Measurements from ENCODE around the gene SPAG5.
A peak's percentile ranks its signal among the peaks of the same experiment; 100 is the strongest.

SPAG5 gene

GRCh38 chr17:28598799-28599310 lies at the start of gene SPAG5:
TSS of gene SPAG5 (minus strand) at chr17:28599025. CDS start at chr17:28598946, 79 bp downstream.
- DNase-seq (ENCODE audit: low read depth in 2 of 2): peak; percentile 90

DNA sequence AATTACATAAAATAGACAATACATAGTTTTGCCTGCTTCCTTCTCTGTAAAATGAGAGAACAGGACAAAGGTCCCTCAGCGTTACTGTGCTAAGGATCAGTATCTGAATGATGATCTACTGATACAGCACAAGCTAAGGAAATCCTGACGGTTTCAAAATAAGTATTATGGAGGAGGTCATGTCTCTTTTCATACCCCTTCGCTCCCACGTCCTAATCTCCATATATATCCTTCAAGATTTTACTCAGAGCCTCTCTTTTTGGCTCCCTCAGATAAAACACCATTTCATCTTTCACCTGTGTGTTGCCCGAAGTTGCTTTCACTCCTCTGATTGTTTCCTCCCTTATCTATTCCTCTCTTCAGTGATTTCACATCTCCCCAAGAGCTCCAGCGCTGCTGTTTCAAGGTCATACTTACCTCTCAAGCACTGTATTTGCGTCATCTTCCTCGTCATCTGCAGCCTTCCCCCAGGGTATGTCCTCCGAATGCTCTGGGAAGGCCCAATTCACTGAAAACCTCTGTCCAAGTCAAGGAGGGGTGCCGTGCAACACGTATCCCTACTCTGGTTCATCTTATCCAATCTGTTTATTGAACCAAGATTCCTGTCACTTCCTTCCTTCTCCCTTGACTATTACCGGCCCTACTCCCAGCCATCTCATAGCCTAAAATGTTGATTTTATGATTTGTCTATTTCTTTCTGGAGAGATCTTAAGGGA lies 47.4 kb upstream of the SPAG5 start:
- DNase-seq (ENCODE audit: low read depth in 2 of 2): no peak

DNA sequence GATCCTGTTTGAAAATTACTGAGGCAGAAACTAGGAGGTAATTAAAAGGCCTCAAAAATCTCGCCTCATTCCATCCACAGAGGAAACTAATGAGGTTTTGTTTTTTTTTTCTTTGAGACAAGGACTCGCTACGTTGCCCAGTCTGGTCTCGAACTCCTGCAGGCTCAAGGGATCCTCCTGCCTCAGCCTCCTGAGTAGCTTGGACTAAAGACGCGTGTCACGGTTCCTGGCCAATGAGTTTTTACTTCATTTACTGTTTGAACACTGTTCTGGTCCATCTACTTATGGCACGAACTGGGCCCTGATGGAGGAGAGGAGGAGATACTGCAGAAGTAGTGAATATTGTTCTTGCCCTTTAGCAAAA lies 46.7 kb upstream of the SPAG5 start:
- no peak for DNase-seq (ENCODE audit: low read depth in 2 of 2)

DNA sequence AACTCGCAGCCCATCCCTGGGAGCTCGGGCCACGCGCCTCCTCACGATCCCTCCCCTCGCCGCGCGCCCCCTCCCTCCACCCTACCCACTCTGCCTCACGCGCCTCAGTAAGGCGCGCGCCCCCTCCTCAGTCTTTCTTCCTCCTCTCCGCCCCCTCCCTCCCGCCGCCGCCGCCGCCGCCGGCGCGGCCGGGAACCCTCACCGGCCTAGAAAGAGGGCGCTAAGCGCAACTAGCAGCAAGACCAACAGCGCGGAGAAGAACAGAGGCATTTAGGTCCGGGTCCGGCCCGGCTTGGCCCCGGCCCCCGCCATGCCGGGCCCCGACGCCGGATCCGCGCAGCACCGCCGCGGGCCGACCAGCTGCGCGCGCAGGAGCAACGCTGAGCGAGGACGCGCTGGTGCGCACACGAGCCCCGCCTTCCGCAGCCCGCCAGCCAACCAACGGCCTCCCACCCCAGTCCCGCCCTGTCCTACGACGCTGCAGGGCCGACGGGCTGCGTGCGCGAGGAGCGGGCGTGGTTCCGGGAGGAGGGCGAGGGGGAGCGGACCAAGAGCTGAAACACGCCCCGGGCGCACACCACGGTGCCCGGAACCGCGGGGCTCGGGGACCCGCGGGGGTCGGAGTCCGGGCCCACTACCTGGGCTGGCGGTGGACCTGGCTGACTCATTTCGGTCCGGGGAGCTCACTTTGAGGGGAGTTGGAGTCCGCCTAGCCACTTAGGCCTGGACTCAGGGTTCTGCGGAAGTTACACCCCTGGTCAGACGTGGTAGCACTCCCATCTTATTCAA lies 46.2 kb upstream of the SPAG5 start, which contains the start of gene BLTP2:
Gene BLTP2 (minus strand): TSS at position 372 of the 789 bp plus-strand sequence. CDS start 102 bp downstream, at position 270.
- peak; percentile 89 to 93 for DNase-seq (ENCODE audit: low read depth in 2 of 2)

- no peak for DNase-seq (ENCODE audit: low read depth in 2 of 2)
These were observed 45.4 kb upstream of the SPAG5 start for GRCh38 chr17:28643983-28644786.

DNA sequence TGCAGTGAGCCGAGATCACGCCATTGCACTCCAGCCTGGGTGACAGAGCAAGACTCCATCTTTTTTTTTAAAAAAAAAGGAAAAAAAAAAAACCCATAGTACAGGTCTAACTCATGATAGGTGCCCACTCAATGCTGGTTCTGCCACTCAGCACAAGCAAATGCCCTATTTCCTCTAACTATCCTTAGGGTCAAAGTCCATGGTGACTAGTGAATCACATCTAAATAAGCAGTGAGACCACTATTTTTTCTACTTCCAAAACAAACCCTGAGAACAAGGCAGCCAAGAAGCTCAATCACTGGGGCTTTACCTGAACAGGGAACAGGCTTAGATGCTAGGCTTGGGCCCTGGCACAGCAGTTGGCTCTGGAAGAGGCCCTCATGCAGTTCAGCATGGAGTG lies 42.8 kb upstream of the SPAG5 start:
- DNase-seq (ENCODE audit: low read depth in 2 of 2): no peak

DNA sequence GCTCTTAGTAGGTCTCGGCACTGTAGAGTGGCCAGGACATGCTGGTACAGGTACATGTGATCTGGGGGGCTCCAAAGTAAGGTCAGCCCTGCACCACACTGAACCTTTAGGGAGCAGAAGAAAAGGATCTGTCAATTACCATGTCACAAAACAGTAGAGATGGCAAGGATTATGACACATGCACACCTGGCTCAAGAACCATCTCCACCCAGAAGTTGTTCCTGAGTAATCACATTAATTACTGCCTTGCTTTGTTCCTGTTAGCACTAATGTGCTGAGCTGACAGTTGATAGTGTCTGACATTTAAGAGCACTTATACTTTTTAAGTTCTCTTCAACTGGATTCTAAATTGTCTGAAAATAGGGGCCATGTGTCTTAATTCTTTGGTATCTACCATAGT lies 36.7 kb upstream of the SPAG5 start:
- no peak for DNase-seq (ENCODE audit: low read depth in 2 of 2)

- DNase-seq (ENCODE audit: low read depth in 2 of 2): no peak
These were observed 35.5 kb upstream of the SPAG5 start for GRCh38 chr17:28634206-28634865.

- DNase-seq (ENCODE audit: low read depth in 2 of 2): no peak
These were observed 28.0 kb upstream of the SPAG5 start for GRCh38 chr17:28626818-28627217.

- no peak for DNase-seq (ENCODE audit: low read depth in 2 of 2)
These were observed 25.3 kb upstream of the SPAG5 start for GRCh38 chr17:28624148-28624547.

DNA sequence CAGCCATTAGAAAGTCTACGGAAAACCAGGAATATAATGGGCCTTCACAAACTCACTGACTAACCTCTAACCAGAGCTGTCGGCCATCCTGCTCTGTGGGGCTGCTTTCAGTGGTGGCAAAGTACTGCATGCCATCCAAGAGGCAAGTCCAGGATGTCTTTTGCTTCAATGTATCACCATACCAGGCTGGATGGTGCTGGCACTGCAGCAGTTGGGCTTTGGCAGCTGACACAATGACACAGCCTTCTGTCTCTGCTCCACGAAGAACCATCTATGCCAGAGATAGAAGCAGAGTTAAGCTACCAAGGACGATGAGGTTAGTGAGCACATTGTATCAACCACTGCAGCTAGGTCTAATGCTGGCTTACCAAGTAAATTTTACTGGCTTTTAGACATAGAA lies 24.9 kb upstream of the SPAG5 start:
- no peak for DNase-seq (ENCODE audit: low read depth in 2 of 2)

GRCh38 chr17:28622186-28622585 lies 23.4 kb upstream of the SPAG5 start:
- DNase-seq (ENCODE audit: low read depth in 2 of 2): no peak

DNA sequence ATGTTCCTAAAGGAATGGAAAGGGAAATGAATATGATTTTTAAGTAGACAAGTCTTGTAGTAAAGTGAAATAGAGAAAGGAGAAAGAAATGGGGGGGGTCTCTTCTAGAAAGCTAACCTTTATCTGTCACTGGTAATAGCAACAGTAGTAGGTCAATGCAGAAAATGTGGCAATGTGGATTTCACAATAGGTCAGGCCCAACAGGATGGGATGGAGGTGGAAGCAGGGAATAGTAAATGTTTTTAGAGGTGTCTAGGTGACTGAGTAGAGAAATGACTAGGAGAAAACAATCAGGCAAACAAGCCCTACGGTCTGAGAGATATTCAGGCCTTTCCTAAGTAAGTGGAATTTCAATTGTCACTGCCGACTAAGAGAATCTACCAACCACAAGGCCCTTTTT lies 21.2 kb upstream of the SPAG5 start:
- no peak for DNase-seq (ENCODE audit: low read depth in 2 of 2)

GRCh38 chr17:28618464-28618863 lies 19.6 kb upstream of the SPAG5 start:
- DNase-seq (ENCODE audit: low read depth in 2 of 2): no peak

- no peak for DNase-seq (ENCODE audit: low read depth in 2 of 2)
These were observed 17.5 kb upstream of the SPAG5 start for GRCh38 chr17:28616281-28616680.

DNA sequence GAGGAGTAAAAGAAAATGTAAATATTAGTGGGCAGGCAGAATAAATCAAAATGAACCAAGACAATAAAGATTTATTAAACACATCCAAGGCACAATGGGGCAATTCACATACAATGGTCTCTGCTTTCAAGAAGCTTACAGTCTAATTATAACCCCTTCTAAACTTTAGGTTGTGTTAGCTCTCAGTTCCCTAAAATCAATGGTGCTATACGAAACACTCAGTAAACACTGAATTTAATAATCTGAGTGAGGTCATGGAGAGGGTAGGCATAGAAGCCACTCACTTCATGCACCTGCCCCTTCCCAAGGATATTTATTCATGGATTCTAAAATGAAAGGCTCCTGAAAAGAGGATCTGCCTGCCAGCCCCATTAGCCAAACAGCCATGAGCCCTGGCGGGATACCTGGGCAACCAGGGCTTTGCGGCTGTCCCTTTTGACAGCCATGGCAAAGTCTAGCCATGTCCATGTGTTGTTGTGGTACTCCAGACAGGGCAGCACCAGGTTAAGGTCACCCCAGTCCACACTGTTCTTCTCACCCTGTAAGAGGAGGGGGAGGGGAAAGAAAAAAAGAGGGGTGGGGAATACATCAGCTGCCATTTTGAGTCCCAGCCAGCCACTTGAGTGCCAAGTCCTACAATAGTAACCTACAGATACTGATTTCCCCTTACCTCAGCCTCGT lies 16.6 kb upstream of the SPAG5 start:
- no peak for DNase-seq (ENCODE audit: low read depth in 2 of 2)

GRCh38 chr17:28613931-28614381 lies 15.1 kb upstream of the SPAG5 start, which contains the start of gene RSKR:
TSS of gene RSKR (minus strand) at chr17:28614185. CDS start at chr17:28614161, 24 bp downstream.
- no peak for DNase-seq (ENCODE audit: low read depth in 2 of 2)

- DNase-seq (ENCODE audit: low read depth in 2 of 2): peak in 1 of 2 donors; percentile 24
These were observed 14.4 kb upstream of the SPAG5 start for GRCh38 chr17:28612936-28613872.

DNA sequence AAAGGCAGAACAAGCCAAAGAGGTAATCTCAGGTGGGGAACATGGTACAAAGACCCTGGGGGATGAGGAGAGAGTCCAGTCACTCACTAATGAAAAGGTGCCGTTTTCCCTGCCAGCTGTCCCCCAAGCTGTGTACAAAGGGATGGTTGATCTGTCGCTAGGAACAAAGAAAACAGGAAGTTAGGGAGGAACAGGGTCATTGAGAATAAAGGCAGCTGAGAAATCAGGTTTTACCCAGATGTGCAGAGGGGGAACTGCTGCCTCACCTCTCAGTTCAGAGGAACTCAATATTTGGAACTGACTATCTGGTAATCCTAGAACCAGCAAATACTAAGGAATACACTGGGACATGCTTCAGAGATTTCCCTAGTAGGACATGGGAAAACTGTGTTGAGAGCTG lies 13.7 kb upstream of the SPAG5 start:
- no peak for DNase-seq (ENCODE audit: low read depth in 2 of 2)

- no peak for DNase-seq (ENCODE audit: low read depth in 2 of 2)
These were observed 11.6 kb upstream of the SPAG5 start for GRCh38 chr17:28610376-28610775.
